ENCODE results near the gene HAVCR2.

Gene HAVCR2

DNA sequence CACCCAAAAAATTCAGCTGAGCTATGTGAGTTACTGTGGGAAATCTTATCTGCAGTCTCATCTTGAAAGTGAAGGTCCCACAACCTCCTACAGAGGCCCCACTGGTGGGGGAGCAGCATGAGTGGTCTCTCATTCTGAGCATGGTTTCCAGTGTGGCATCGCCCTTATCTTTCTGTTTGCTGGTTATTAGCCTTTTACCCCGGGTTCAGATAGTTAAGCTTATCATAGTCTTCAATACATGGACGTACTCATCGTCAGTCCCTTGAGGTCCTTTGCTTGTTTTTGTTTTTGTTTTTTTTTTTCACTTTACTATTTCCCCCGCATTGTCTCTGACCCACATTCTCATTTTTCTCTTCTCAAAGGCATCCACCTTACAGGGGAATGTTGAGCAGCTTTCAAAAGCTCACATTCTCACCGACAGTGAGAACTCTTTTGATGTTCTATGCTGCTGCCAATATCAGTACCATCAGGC is 7.7 kb upstream of the HAVCR2 start:
- Histone ChIP-seq H3K4me1 (ENCODE audit: control extremely low read depth in 1 of 4, control insufficient read depth in 4 of 4, insufficient read depth in 4 of 4, low read length in 3 of 4) (peaks cover 0 to 9% (median 1%) of the 10 kb centered on the region in 4 experiments), H3K9me3 (ENCODE audit: control extremely low read depth in 1 of 5, control insufficient read depth in 4 of 5, insufficient read depth in 2 of 5, low read depth in 1 of 5, low read length in 4 of 5) (peaks cover 0 to 9% (median 3%) of the 10 kb centered on the region in 5 experiments), H3K36me3 (ENCODE audit: control insufficient read depth in 4 of 4, insufficient read depth in 4 of 4, low read length in 3 of 4) (no peaks in the 10 kb centered on the region), H3K27me3 (replicated peaks in 2 of 5; ENCODE audit: control insufficient read depth in 4 of 5, insufficient read depth in 5 of 5, low read length in 4 of 5) (no peaks in the 10 kb centered on the region), H3K27ac (ENCODE audit: insufficient read depth in 1 of 2, low read depth in 1 of 2, low read length in 2 of 2, poor library complexity in 1 of 2, severe bottlenecking in 2 of 2) (no peak overlapping the region), H3K4me3 (ENCODE audit: control insufficient read depth in 1 of 7, extremely low read depth in 1 of 7, insufficient read depth in 4 of 7, low read depth in 2 of 7, low read length in 6 of 7) (no peak overlapping the region)
- ChIA-PET POLR2A (interaction anchor here (0.7 kb wide), 1 partner anchor 26 kb away, joined by 3 read pairs; the partner anchor contains the start of gene MED7), CTCF (interaction anchor here (1.5 to 1.6 kb wide), 3 partner anchors 14 to 22 kb away, joined by 3 to 5 read pairs (median 5); no protein-coding TSS in a partner anchor)
- DNase-seq, result no peak
- WGBS (ENCODE audit: insufficient coverage), result 97% methylated on average over 5 of the region's 6 CpGs

DNA sequence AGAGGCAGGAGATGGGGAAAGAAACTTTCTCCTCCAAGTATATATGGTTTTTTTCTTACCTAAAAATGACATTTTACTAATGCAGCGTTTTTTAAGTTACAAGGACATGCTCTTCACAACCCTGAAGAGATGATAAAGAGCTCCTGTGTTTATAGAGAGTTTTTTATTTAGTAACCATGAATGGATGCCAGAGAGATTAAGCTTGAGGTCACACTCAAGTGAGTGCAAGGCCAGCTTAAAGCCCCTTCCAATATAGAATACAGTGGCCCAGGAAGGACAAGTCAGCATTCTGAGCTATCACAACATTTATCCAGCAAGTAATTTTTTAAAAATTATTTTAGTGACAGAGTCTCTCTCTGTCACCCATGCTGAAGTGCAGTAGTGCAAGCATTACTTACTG is 6.7 kb upstream of the HAVCR2 start:
- Histone ChIP-seq H3K36me3 (ENCODE audit: control insufficient read depth in 4 of 4, insufficient read depth in 4 of 4, low read length in 3 of 4) (no peaks in the 10 kb centered on the region), H3K4me1 (ENCODE audit: control extremely low read depth in 1 of 4, control insufficient read depth in 4 of 4, insufficient read depth in 4 of 4, low read length in 3 of 4) (peaks cover 0 to 9% (median 1%) of the 10 kb centered on the region in 4 experiments), H3K27me3 (replicated peaks in 2 of 5; ENCODE audit: control insufficient read depth in 4 of 5, insufficient read depth in 5 of 5, low read length in 4 of 5) (no peaks in the 10 kb centered on the region), H3K27ac (ENCODE audit: insufficient read depth in 1 of 2, low read depth in 1 of 2, low read length in 2 of 2, poor library complexity in 1 of 2, severe bottlenecking in 2 of 2) (no peak overlapping the region), H3K9me3 (ENCODE audit: control extremely low read depth in 1 of 5, control insufficient read depth in 4 of 5, insufficient read depth in 2 of 5, low read depth in 1 of 5, low read length in 4 of 5) (peaks cover 0 to 1% (median 0%) of the 10 kb centered on the region in 5 experiments), H3K4me3 (ENCODE audit: control insufficient read depth in 1 of 7, extremely low read depth in 1 of 7, insufficient read depth in 4 of 7, low read depth in 2 of 7, low read length in 6 of 7) (no peak overlapping the region)
- WGBS (ENCODE audit: insufficient coverage), result no CpG with 5 or more reads among the region's 1 CpG
- CTCF ChIA-PET, result interaction anchor here (0.6 to 1.6 kb wide), 3 partner anchors 15 to 45 kb away, joined by 3 to 5 read pairs (median 5); no protein-coding TSS in a partner anchor
- POLR2A ChIA-PET, result no interaction called here
- DNase-seq, result no peak

DNA sequence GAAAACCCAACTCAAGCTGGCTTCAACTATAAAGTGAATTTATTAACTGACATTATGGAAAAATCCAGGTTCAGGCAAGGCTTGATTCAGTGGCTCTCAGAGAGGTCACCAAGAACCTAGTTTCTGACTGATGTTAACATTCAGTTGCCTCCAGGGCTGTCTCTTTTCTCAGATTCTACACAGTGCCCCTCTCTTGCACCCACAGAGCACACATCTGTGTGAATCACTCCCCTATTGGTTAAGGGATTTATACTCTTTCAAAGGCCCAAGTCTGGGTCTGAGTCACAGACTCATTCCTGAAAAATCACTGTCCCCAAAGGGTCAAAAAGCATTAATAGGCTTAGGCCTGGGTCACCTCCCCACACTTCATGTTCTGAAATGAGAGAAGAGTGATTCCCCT is 6.2 kb upstream of the HAVCR2 start:
- CTCF ChIA-PET, result interaction anchor here (0.6 kb wide), 1 partner anchor 45 kb away, joined by 5 read pairs; no protein-coding TSS in a partner anchor
- Histone ChIP-seq H3K4me1 (ENCODE audit: control extremely low read depth in 1 of 4, control insufficient read depth in 4 of 4, insufficient read depth in 4 of 4, low read length in 3 of 4) (peaks cover 0 to 12% (median 1%) of the 10 kb centered on the region in 4 experiments), H3K27ac (ENCODE audit: insufficient read depth in 1 of 2, low read depth in 1 of 2, low read length in 2 of 2, poor library complexity in 1 of 2, severe bottlenecking in 2 of 2) (no peak overlapping the region), H3K9me3 (ENCODE audit: control extremely low read depth in 1 of 5, control insufficient read depth in 4 of 5, insufficient read depth in 2 of 5, low read depth in 1 of 5, low read length in 4 of 5) (no peaks in the 10 kb centered on the region), H3K27me3 (replicated peaks in 2 of 5; ENCODE audit: control insufficient read depth in 4 of 5, insufficient read depth in 5 of 5, low read length in 4 of 5) (no peaks in the 10 kb centered on the region), H3K36me3 (ENCODE audit: control insufficient read depth in 4 of 4, insufficient read depth in 4 of 4, low read length in 3 of 4) (no peaks in the 10 kb centered on the region), H3K4me3 (ENCODE audit: control insufficient read depth in 1 of 7, extremely low read depth in 1 of 7, insufficient read depth in 4 of 7, low read depth in 2 of 7, low read length in 6 of 7) (no peak overlapping the region)
- POLR2A ChIA-PET, result no interaction called here
- DNase-seq, result no peak

DNA sequence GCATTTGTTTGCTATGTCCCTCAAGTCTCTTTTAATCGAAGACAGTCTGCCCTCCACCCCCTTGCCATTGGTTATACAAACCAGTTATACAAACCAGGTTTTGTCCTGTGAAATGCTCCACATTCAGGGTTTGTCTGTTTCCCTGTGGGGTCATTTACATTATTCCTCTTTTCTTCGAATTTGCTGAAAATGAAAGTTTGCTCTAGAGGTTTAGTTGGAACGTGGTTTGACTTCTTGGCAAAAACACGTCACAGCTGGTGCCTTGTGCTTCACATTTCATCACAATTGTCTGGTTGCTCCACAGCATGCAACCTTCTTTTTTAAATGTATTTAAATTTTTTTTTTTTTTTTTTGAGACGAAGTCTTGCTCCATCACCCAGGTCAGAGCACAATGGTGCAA is 4.2 kb upstream of the HAVCR2 start:
- peak in 1 of 3 donors; percentile 29 for DNase-seq
- Histone ChIP-seq H3K4me1 (ENCODE audit: control extremely low read depth in 1 of 4, control insufficient read depth in 4 of 4, insufficient read depth in 4 of 4, low read length in 3 of 4) (peaks cover 11 to 31% (median 20%) of the 10 kb centered on the region in 4 experiments), H3K4me3 (ENCODE audit: control insufficient read depth in 1 of 7, extremely low read depth in 1 of 7, insufficient read depth in 4 of 7, low read depth in 2 of 7, low read length in 6 of 7) (no peak overlapping the region), H3K36me3 (ENCODE audit: control insufficient read depth in 4 of 4, insufficient read depth in 4 of 4, low read length in 3 of 4) (no peaks in the 10 kb centered on the region), H3K27ac (ENCODE audit: insufficient read depth in 1 of 2, low read depth in 1 of 2, low read length in 2 of 2, poor library complexity in 1 of 2, severe bottlenecking in 2 of 2) (no peak overlapping the region), H3K27me3 (replicated peaks in 2 of 5; ENCODE audit: control insufficient read depth in 4 of 5, insufficient read depth in 5 of 5, low read length in 4 of 5) (no peaks in the 10 kb centered on the region), H3K9me3 (ENCODE audit: control extremely low read depth in 1 of 5, control insufficient read depth in 4 of 5, insufficient read depth in 2 of 5, low read depth in 1 of 5, low read length in 4 of 5) (no peaks in the 10 kb centered on the region)
- ChIA-PET CTCF (no interaction called here), POLR2A (no interaction called here)
- 100% methylated on average over 1 of the region's 5 CpGs for WGBS (ENCODE audit: insufficient coverage)

DNA sequence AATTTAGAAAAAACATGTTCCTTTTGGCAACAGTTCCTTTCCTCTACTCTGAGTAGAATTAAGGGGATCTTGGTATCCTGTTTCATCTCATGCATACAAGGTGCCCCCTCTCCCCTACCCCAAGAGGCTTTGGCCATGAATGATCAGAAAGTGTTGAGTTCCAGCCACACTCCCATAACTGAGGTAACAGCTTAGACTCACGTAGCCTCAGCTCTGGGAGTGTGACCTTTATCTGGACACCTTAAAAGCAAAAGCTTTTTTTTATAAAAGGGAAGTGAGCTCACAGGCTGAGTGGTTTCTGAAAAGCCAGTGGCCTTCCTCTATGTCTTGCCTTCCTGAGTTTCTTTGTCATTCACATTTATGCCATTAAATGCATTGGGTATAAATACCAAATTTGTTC is 900 bp upstream of the HAVCR2 start:
- Histone ChIP-seq H3K4me1 (ENCODE audit: control extremely low read depth in 1 of 4, control insufficient read depth in 4 of 4, insufficient read depth in 4 of 4, low read length in 3 of 4) (peaks cover 14 to 44% (median 32%) of the 10 kb centered on the region in 4 experiments), H3K27me3 (replicated peaks in 2 of 5; ENCODE audit: control insufficient read depth in 4 of 5, insufficient read depth in 5 of 5, low read length in 4 of 5) (no peaks in the 10 kb centered on the region), H3K36me3 (ENCODE audit: control insufficient read depth in 4 of 4, insufficient read depth in 4 of 4, low read length in 3 of 4) (peaks cover 0 to 5% (median 0%) of the 10 kb centered on the region in 4 experiments), H3K27ac (ENCODE audit: insufficient read depth in 1 of 2, low read depth in 1 of 2, low read length in 2 of 2, poor library complexity in 1 of 2, severe bottlenecking in 2 of 2) (no peak overlapping the region), H3K9me3 (ENCODE audit: control extremely low read depth in 1 of 5, control insufficient read depth in 4 of 5, insufficient read depth in 2 of 5, low read depth in 1 of 5, low read length in 4 of 5) (no peaks in the 10 kb centered on the region), H3K4me3 (ENCODE audit: control insufficient read depth in 1 of 7, extremely low read depth in 1 of 7, insufficient read depth in 4 of 7, low read depth in 2 of 7, low read length in 6 of 7) (peak overlapping the region in 2 of 7 experiments; percentile 11 to 45)
- WGBS (ENCODE audit: insufficient coverage), result 50% methylated on average over 1 of the region's 1 CpG
- peak; percentile 25 to 79 (median 64) for DNase-seq
- CTCF ChIA-PET, result interaction anchor here (2.5 kb wide), 1 partner anchor 33 kb away, joined by 10 read pairs; the partner anchor contains the start of gene MED7
- POLR2A ChIA-PET, result no interaction called here

DNA sequence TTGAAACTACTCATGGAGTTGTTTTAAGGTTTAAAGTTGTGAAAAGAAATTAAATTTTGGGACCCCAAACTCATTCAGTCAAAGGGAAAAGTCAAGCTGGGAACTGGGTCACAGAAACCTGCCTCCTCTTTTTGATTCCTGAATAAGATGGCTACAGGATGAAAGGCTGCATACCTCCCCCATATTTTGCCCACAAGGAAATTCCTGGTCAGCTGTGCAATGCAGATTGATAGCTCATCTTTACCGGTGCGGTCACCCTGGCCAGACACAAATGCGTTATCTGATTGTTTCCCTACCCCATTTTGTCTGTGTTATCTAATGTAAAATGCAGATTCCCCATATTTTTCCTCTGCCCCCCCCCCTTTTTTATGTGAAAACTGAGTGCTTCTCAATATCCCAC is 1.3 kb downstream of the HAVCR2 start:
- no peaks in the 10 kb centered on the region for H3K27me3 ChIP-seq (replicated peaks in 2 of 5; ENCODE audit: control insufficient read depth in 4 of 5, insufficient read depth in 5 of 5, low read length in 4 of 5)
- peaks cover 0 to 18% (median 0%) of the 10 kb centered on the region in 4 experiments for H3K36me3 ChIP-seq (ENCODE audit: control insufficient read depth in 4 of 4, insufficient read depth in 4 of 4, low read length in 3 of 4)
- WGBS (ENCODE audit: insufficient coverage), result 45% methylated on average over 2 of the region's 3 CpGs
- peak in 1 of 3 donors; percentile 9 for DNase-seq
- ChIA-PET CTCF (no interaction called here), POLR2A (no interaction called here)
- H3K4me3 ChIP-seq (ENCODE audit: control insufficient read depth in 1 of 7, extremely low read depth in 1 of 7, insufficient read depth in 4 of 7, low read depth in 2 of 7, low read length in 6 of 7), result peak overlapping the region in 4 of 7 experiments; percentile 11 to 63 (median 28)
- no peaks in the 10 kb centered on the region for H3K9me3 ChIP-seq (ENCODE audit: control extremely low read depth in 1 of 5, control insufficient read depth in 4 of 5, insufficient read depth in 2 of 5, low read depth in 1 of 5, low read length in 4 of 5)
- H3K27ac ChIP-seq (ENCODE audit: insufficient read depth in 1 of 2, low read depth in 1 of 2, low read length in 2 of 2, poor library complexity in 1 of 2, severe bottlenecking in 2 of 2), result no peak overlapping the region
- H3K4me1 ChIP-seq (ENCODE audit: control extremely low read depth in 1 of 4, control insufficient read depth in 4 of 4, insufficient read depth in 4 of 4, low read length in 3 of 4), result peaks cover 14 to 38% (median 31%) of the 10 kb centered on the region in 4 experiments

DNA sequence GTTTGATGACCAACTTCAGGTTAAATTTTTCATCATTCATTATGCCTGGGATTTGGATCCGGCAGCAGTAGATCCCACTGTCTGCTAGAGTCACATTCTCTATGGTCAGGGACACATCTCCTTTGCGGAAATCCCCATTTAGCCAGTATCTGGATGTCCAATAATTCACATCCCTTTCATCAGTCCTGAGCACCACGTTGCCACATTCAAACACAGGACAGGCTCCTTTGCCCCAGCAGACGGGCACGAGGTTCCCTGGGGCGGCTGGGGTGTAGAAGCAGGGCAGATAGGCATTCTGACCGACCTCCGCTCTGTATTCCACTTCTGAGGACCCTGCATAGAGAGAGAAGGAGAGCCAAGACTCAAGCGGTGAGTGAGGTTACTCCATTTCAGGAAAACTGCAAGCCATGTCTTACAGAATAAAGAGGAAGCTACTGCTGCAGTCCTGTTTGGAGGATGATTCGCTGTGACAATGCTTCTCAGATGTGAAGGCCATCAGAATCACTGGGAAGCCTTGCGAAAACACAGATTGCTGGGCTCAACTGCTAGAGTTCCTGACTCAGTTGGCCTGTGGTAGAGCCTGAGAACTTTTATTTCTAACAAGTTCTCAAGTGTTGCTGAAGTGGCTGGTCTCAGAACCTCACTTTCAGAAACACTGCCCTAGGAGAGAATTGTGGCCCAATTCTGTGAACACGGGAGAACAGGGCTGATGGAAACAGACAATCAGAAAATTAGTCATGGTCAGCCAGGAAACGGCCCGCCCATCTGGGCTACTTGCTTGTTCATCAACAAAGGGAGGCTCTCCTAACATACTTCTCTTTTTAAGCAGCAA is 2.0 kb downstream of the HAVCR2 start:
- DNase-seq, result peak in 2 of 3 donors; percentile 65 to 78
- Histone ChIP-seq H3K27ac (ENCODE audit: insufficient read depth in 1 of 2, low read depth in 1 of 2, low read length in 2 of 2, poor library complexity in 1 of 2, severe bottlenecking in 2 of 2) (no peak overlapping the region), H3K4me1 (ENCODE audit: control extremely low read depth in 1 of 4, control insufficient read depth in 4 of 4, insufficient read depth in 4 of 4, low read length in 3 of 4) (peaks cover 14 to 38% (median 31%) of the 10 kb centered on the region in 4 experiments), H3K27me3 (replicated peaks in 2 of 5; ENCODE audit: control insufficient read depth in 4 of 5, insufficient read depth in 5 of 5, low read length in 4 of 5) (no peaks in the 10 kb centered on the region), H3K4me3 (ENCODE audit: control insufficient read depth in 1 of 7, extremely low read depth in 1 of 7, insufficient read depth in 4 of 7, low read depth in 2 of 7, low read length in 6 of 7) (peak overlapping the region in 4 of 7 experiments; percentile 6 to 63 (median 16)), H3K9me3 (ENCODE audit: control extremely low read depth in 1 of 5, control insufficient read depth in 4 of 5, insufficient read depth in 2 of 5, low read depth in 1 of 5, low read length in 4 of 5) (no peaks in the 10 kb centered on the region), H3K36me3 (ENCODE audit: control insufficient read depth in 4 of 4, insufficient read depth in 4 of 4, low read length in 3 of 4) (peaks cover 0 to 18% (median 0%) of the 10 kb centered on the region in 4 experiments)
- ChIA-PET CTCF (no interaction called here), POLR2A (no interaction called here)
- WGBS (ENCODE audit: insufficient coverage), result 74% methylated on average over 11 of the region's 14 CpGs
